HL-60 (cell line): ENCODE measurements around the gene TAOK3.
"Not testable (repeated sequence)": the region's sequence is repeated elsewhere in the genome, so short reads cannot be mapped to it uniquely, and the experiment has no call there.

Experiments used
- DNase-seq, 2 experiments: peaks; one replicate each; pipeline ENCODE4 v3.0.0-alpha.2; 2010 to 2020; ENCODE audit warnings: low read depth in 1 of 2, low spot score in 1 of 2
- H3K27ac ChIP-seq: fragments of 250-450 bp; sonication (Bioruptor Pico); replicated peaks from 2 replicates; pipeline ENCODE4 v1.5.1; 2020; ENCODE audit warnings: mild to moderate bottlenecking, moderate library complexity
- H3K27me3 ChIP-seq: fragments of 250-450 bp; sonication (Bioruptor Pico); 2 replicates; pipeline ENCODE4 v1.5.1; 2021; ENCODE audit warnings: mild to moderate bottlenecking, moderate library complexity; ENCODE audit not compliant: insufficient read depth, poor library complexity, severe bottlenecking
- H3K4me3 ChIP-seq: replicated peaks from 2 replicates; pipeline ENCODE4 v1.5.1; 2011; ENCODE audit warnings: mild to moderate bottlenecking, control low read depth, low read length; ENCODE audit not compliant: insufficient read depth
- CTCF ChIP-seq: IDR thresholded peaks from one replicate; pipeline ENCODE4 v1.5.1; 2011; ENCODE audit warnings: low read length, control low read depth, inconsistent platforms; ENCODE audit not compliant: insufficient read depth
- GABPA ChIP-seq: IDR thresholded peaks from 2 replicates; pipeline ENCODE4 v1.6.1; 2012; ENCODE audit warnings: low read depth
- POLR2AphosphoS5 ChIP-seq: IDR thresholded peaks from 2 replicates; pipeline ENCODE4 v1.6.1; 2012; ENCODE audit warnings: low read depth
- REST ChIP-seq: IDR thresholded peaks from 2 replicates; pipeline ENCODE4 v1.6.1; 2012; ENCODE audit warnings: low read depth; ENCODE audit not compliant: insufficient replicate concordance
- SPI1 ChIP-seq: IDR thresholded peaks from 2 replicates; pipeline ENCODE4 v1.6.1; 2012; ENCODE audit warnings: low read depth, mild to moderate bottlenecking, borderline replicate concordance

The TAOK3 gene

GRCh38 chr12:118259079-118259478 is 113.6 kb downstream of the TAOK3 start:
- H3K4me3 ChIP-seq, result no peak overlapping the region
- no peak for DNase-seq
- no peaks in the 10 kb centered on the region for H3K27me3 ChIP-seq
- no peak overlapping the region for H3K27ac ChIP-seq
- TF ChIP-seq SPI1 (no peak), POLR2AphosphoS5 (no peak), CTCF (no peak), GABPA (no peak), REST (no peak)

- TF ChIP-seq CTCF (no peak), REST (no peak), POLR2AphosphoS5 (no peak), SPI1 (no peak), GABPA (no peak)
- no peak for DNase-seq
- no peaks in the 10 kb centered on the region for H3K27me3 ChIP-seq
- H3K27ac ChIP-seq, result no peak overlapping the region
- H3K4me3 ChIP-seq, result no peak overlapping the region
These were observed 116.4 kb downstream of the TAOK3 start for GRCh38 chr12:118256352-118256751.

- TF ChIP-seq REST (no peak), SPI1 (no peak), GABPA (no peak)
- Histone ChIP-seq H3K27ac (no peak overlapping the region), H3K27me3 (no peaks in the 10 kb centered on the region), H3K4me3 (no peak overlapping the region)
- DNase-seq, result no peak
These were observed 123.2 kb downstream of the TAOK3 start for GRCh38 chr12:118249547-118249946.

- H3K27ac ChIP-seq, H3K4me3 ChIP-seq, H3K27me3 ChIP-seq, DNase-seq: not testable (repeated sequence)
These were observed 126.8 kb downstream of the TAOK3 start for GRCh38 chr12:118245886-118246285.
